ENCODE data around the gene STX8. TPM values are rescaled to one million over a fixed set of nuclear protein-coding genes. Genes with fewer than 3 reads are reported as not detected.

The STX8 gene
- total RNA-seq, 1 experiment from 2014 or later, result 38.8 TPM

DNA sequence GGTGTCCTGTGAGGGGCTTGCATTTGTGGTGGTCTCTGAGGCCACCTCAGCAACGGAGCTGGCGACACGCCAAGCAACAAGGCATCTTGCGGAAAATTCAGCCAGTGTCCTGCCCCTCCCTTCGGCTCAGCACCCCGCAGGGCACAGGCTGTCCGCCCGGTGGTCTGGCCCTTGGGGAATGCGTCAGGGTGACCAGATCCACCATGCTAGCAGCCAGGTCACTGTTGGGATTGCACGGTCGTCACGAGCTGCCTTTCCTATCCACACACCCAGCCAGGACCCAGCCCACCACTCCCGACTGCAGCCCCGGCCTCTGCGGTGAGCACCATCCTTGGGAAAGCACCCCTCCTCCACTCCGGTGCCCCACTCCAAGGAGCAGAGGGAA, 333.1 kb downstream of the STX8 start:
- RAD21 ChIA-PET (ENCODE audit: low non-redundant PET in 1 of 2, low total read pairs in 2 of 2, uncharacterized antibody in 2 of 2, unreplicated experiment in 2 of 2), result no interaction called here
- intact Hi-C loops (cut with micrococcal nuclease), result no loop called here
- no TSS peak for BruUV-seq (replicated peaks)
- POLR2A ChIA-PET, result no interaction called here
- no peaks in the 10 kb centered on the region for H4K20me1 ChIP-seq (ENCODE audit: insufficient read depth)
- no peak overlapping the region for H3K4me2 ChIP-seq (ENCODE audit: low read length)
- no peak for DNase-seq (ENCODE audit: low read depth, low spot score)
- H3K9ac ChIP-seq (ENCODE audit: low read length), result no peak overlapping the region
- no peak overlapping the region for H3K4me3 ChIP-seq (replicated peaks in 1 of 2; ENCODE audit: low read depth in 1 of 2, low read length in 2 of 2)
- no peaks in the 10 kb centered on the region for H3K36me3 ChIP-seq (ENCODE audit: control insufficient read depth in 1 of 2, insufficient read depth in 2 of 2, low read length in 2 of 2)
- no peaks in the 10 kb centered on the region for H3K79me2 ChIP-seq (ENCODE audit: insufficient read depth, low read length)
- H3K4me1 ChIP-seq (ENCODE audit: control insufficient read depth in 1 of 2, insufficient read depth in 2 of 2, low read length in 2 of 2), result peaks cover 13 to 16% of the 10 kb centered on the region in 2 experiments
- no peaks in the 10 kb centered on the region for H3K27me3 ChIP-seq (ENCODE audit: insufficient read depth, low read length)
- ATAC-seq, result no peak
- no peak overlapping the region for H3K27ac ChIP-seq (ENCODE audit: low read depth, low read length)
- H2AFZ ChIP-seq (ENCODE audit: low read depth, low read length, poor library complexity, severe bottlenecking), result no peak overlapping the region
- CTCF ChIA-PET, result no interaction called here
- no peaks in the 10 kb centered on the region for H3K9me2 ChIP-seq (ENCODE audit: insufficient read depth)
- no peak for TF ChIP-seq YY1 (IDR thresholded peaks at IDR 0.05; ENCODE audit: extremely low read depth, insufficient replicate concordance, low read depth, low read length)
- TF ChIP-seq EZH2phosphoT487 (IDR thresholded peaks at IDR 0.05; ENCODE audit: borderline replicate concordance), result no peak
- no peaks in the 10 kb centered on the region for H3K9me3 ChIP-seq (ENCODE audit: control insufficient read depth in 1 of 2, insufficient read depth in 1 of 2, low read depth in 1 of 2, low read length in 2 of 2)

GRCh38 chr17:9241774-9242496, 333.7 kb downstream of the STX8 start:
- ChIA-PET CTCF (no interaction called here), POLR2A (no interaction called here), RAD21 (ENCODE audit: low non-redundant PET in 1 of 2, low total read pairs in 2 of 2, uncharacterized antibody in 2 of 2, unreplicated experiment in 2 of 2) (no interaction called here)
- Histone ChIP-seq H3K36me3 (ENCODE audit: control insufficient read depth in 1 of 2, insufficient read depth in 2 of 2, low read length in 2 of 2) (no peaks in the 10 kb centered on the region), H3K9me2 (ENCODE audit: insufficient read depth) (no peaks in the 10 kb centered on the region), H3K9me3 (ENCODE audit: control insufficient read depth in 1 of 2, insufficient read depth in 1 of 2, low read depth in 1 of 2, low read length in 2 of 2) (no peaks in the 10 kb centered on the region), H3K4me1 (ENCODE audit: control insufficient read depth in 1 of 2, insufficient read depth in 2 of 2, low read length in 2 of 2) (peaks cover 13 to 16% of the 10 kb centered on the region in 2 experiments), H3K27ac (ENCODE audit: low read depth, low read length) (no peak overlapping the region), H3K9ac (ENCODE audit: low read length) (no peak overlapping the region), H4K20me1 (ENCODE audit: insufficient read depth) (no peaks in the 10 kb centered on the region), H3K27me3 (ENCODE audit: insufficient read depth, low read length) (no peaks in the 10 kb centered on the region), H3K4me2 (ENCODE audit: low read length) (no peak overlapping the region), H3K4me3 (replicated peaks in 1 of 2; ENCODE audit: low read depth in 1 of 2, low read length in 2 of 2) (no peak overlapping the region), H2AFZ (ENCODE audit: low read depth, low read length, poor library complexity, severe bottlenecking) (no peak overlapping the region), H3K79me2 (ENCODE audit: insufficient read depth, low read length) (no peaks in the 10 kb centered on the region)
- no peak for TF ChIP-seq SRF (IDR thresholded peaks at IDR 0.05; ENCODE audit: low read depth)
- no peak for TF ChIP-seq EZH2phosphoT487 (IDR thresholded peaks at IDR 0.05; ENCODE audit: borderline replicate concordance)
- TF ChIP-seq TCF7L2 (IDR thresholded peaks at IDR 0.05; ENCODE audit: borderline replicate concordance, extremely low read depth, insufficient read depth, insufficient read length), result no peak
- no peak for TF ChIP-seq MAX (IDR thresholded peaks at IDR 0.05)
- TF ChIP-seq, protein P1, sequence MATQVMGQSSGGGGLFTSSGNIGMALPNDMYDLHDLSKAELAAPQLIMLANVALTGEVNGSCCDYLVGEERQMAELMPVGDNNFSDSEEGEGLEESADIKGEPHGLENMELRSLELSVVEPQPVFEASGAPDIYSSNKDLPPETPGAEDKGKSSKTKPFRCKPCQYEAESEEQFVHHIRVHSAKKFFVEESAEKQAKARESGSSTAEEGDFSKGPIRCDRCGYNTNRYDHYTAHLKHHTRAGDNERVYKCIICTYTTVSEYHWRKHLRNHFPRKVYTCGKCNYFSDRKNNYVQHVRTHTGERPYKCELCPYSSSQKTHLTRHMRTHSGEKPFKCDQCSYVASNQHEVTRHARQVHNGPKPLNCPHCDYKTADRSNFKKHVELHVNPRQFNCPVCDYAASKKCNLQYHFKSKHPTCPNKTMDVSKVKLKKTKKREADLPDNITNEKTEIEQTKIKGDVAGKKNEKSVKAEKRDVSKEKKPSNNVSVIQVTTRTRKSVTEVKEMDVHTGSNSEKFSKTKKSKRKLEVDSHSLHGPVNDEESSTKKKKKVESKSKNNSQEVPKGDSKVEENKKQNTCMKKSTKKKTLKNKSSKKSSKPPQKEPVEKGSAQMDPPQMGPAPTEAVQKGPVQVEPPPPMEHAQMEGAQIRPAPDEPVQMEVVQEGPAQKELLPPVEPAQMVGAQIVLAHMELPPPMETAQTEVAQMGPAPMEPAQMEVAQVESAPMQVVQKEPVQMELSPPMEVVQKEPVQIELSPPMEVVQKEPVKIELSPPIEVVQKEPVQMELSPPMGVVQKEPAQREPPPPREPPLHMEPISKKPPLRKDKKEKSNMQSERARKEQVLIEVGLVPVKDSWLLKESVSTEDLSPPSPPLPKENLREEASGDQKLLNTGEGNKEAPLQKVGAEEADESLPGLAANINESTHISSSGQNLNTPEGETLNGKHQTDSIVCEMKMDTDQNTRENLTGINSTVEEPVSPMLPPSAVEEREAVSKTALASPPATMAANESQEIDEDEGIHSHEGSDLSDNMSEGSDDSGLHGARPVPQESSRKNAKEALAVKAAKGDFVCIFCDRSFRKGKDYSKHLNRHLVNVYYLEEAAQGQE (IDR thresholded peaks at IDR 0.05; ENCODE audit: low read depth), result no peak
- no peak for TF ChIP-seq CBX3 (IDR thresholded peaks at IDR 0.05; ENCODE audit: low read depth)
- no peak for TF ChIP-seq EZH2 (IDR thresholded peaks at IDR 0.05)
- TF ChIP-seq YY1 (IDR thresholded peaks at IDR 0.05; ENCODE audit: extremely low read depth, insufficient replicate concordance, low read depth, low read length), result no peak
- TF ChIP-seq CEBPB (IDR thresholded peaks at IDR 0.05; ENCODE audit: low read depth), result no peak
- TF ChIP-seq EGR1 (IDR thresholded peaks at IDR 0.05; ENCODE audit: low read depth), result no peak
- ATAC-seq (no peak), DNase-seq (ENCODE audit: low read depth, low spot score) (no peak)
- BruUV-seq (replicated peaks), result no TSS peak
- intact Hi-C loops (cut with micrococcal nuclease), result no loop called here
